Fibroblast of skin of left quadriceps (primary cell): ENCODE results near the gene NPIPA5.
"Not testable (repeated sequence)": the region's sequence is repeated elsewhere in the genome, so short reads cannot be mapped to it uniquely, and the experiment has no call there.

Source experiments
- DNase-seq, 2 experiments: peaks; one replicate each; pipeline ENCODE4 v3.0.0-alpha.2; 2013; ENCODE audit warnings: low read depth in 2 of 2

The NPIPA5 gene

DNA sequence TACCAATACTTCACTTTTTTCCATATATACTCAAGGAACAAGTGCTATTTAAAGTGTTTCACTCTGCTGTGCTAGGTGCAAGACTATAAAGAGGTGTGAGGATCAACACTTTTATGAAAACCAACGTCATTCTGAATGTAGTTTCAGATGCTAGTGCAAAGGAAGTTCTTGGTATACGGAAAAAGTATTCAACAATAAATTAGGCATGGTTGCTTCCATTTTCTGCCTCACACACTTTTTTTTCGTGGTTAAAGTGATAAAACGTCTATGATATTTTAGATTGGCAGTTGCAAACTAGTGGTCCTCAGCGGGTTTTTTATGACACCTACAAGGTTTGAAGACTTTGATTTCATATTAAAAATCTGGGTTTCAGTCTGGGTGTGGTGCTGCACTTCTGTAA is 11.8 kb upstream of the NPIPA5 start:
- not testable (repeated sequence) for DNase-seq

DNA sequence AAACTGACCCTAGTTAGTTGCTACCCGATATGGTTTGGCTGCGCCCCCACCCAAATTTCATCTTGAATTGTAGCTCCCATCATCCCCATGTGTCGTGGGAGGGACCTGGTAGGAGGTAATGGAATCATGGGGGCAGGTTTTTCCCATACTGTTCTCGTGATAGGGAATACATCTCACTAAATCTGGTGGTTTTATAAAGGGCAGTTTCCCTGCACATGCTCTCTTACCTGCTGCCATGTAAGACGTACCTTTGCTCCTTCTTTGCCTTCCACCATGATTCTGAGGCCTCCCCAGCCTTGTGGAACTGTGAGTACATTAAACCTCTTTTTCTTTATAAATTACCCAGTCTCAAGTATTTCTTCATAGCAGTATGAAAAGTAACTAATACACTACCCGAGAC is 10.0 kb upstream of the NPIPA5 start:
- DNase-seq: not testable (repeated sequence)

DNA sequence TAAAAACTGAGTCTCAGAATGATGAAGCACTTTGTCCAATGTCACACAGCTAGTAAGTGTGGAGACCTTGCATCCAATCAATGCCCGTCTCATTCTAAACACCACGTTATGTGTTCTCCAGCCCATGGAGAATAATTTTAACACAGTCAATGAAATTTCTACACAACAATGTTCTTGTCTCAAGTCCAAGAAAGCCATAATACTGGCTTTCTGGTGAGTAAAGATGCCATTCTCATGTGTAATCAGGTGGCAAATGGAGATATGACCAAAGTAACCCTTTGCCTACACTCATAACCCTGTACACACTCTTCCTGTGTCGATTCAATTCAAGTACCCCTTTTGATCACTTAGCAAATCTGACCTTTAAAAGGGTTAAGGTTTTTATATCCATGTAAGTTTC is 4.7 kb upstream of the NPIPA5 start:
- not testable (repeated sequence) for DNase-seq

DNA sequence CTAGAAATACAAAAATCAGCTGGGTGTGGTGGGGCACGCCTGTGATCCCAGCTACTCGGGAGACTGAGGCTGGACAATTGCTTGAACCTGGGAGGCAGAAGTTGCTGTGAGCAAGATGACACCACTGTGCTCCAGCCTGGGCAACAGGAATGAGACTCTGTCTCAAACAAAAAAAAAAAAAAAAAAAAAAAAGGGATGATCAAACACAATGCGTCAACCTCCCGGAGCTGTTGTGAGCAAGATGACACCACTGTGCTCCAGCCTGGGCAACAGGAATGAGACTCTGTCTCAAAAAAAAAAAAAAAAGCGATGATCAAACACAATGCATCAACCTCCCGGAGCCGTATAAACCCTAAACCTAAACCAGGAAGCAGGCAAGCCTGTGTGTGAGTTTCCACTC is 20.6 kb downstream of the NPIPA5 start:
- DNase-seq: not testable (repeated sequence)

DNA sequence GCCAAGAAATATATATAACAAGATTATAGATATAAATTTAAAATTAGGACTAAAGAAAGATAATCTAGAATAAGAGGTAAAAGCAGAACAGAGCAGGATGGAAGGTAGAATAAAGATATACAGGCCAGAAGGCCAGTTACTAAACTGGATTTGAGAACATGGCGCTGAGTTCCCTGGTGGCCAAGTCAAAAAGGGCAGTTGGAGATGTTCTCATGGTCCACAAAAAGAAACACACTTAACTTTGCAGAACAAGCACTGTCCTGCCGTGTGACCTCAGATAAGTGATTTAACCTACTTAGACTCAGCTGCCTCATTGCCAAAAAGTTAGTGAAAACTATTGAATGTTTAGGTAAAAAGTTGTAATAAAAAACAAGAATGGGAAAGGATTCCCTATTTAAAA is 23.2 kb downstream of the NPIPA5 start:
- DNase-seq: not testable (repeated sequence)

DNA sequence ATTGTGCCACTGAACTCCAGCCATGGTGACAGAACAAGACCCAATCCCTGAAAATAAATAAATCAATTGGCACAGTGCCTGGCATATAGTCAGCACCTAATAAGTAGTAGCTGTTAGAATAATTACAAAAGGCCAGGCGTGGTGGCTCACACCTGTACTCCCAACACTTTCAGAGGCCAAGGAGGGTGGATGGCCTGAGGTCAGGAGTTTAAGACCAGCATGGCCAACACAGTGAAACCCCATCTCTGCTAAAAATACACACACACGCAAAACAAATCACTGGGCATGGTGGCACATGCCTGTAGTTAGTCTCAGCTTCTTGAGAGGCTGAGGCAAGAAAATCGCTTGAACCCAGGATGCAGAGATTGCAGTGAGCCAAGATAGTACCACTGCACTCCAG is 25.2 kb downstream of the NPIPA5 start:
- not testable (repeated sequence) for DNase-seq

DNA sequence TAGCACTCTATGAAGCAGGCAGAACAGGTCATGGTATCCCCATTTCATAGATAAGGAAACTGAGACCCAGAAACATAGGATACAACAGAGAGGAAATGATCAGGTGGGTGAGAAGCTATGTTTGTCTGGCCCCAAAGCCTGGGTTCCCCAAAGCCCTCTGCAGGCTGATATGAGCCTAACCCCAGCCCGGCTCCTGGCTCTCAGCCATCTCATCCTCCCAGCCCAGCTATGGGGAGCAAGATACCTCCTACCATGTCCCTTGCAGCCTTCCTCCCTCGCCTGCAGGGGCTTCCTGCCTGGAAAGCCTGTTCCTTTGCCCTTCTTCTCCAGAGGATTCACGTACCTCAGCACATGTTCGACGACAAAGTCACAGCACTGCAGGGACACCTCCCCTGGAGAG is 26.3 kb downstream of the NPIPA5 start:
- not testable (repeated sequence) for DNase-seq

DNA sequence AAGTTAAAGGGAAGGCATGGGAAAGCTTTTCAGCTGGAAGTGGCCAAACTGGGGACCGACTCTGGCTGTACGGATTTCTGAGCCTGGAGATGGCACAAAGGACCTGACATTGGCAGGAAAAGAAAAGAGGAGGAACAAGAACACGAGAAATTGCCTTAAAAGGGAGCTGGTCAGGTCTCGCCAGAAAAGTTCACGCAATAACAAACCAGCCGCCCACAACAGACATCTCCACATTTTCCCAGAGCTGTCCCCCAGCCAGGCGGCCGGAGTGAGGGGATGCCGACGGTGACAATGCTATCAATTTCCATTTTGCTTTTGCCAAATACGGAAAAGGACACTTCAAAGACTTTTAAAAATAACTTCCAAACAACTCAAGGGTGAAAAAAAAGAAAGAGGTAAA is 26.8 kb downstream of the NPIPA5 start:
- not testable (repeated sequence) for DNase-seq

DNA sequence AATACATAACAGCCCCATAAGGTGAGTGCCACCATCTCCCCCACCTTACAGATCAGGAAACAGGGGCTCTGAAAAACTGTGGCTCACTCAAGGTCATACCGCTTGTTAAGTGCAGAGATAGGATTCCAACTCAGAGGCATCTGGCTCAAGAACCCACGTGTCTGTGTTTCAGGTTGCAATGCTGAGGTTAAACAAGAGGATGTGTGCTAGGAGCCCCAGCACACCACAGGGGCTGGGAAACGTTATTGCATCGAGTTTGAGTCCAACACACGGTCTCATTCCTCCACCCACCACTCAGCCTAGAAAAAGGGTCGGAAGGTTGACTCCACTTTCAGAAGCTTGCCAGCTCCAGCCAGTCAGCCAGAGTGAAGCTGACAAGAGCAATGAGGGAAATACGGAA is 29.4 kb downstream of the NPIPA5 start:
- not testable (repeated sequence) for DNase-seq

DNA sequence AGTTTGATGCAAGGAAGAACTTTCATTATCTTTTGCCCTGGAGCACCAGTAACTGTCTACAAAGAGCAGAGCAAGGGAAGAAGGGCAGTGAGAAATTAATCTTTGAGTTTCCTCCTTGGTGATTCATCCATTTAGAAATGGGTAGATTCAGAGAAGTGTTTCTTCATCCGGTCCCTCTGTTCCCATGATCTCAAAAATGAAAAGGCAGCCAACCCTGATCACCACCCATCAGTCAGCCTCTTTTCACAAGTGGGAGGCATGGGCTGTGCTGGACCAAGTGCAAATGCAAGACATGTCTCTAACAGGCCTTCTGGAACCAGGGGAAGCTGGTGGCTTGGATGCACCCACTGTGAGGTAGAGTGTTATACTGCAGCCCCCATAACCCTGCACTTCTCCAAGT is 35.8 kb downstream of the NPIPA5 start:
- DNase-seq: not testable (repeated sequence)

DNA sequence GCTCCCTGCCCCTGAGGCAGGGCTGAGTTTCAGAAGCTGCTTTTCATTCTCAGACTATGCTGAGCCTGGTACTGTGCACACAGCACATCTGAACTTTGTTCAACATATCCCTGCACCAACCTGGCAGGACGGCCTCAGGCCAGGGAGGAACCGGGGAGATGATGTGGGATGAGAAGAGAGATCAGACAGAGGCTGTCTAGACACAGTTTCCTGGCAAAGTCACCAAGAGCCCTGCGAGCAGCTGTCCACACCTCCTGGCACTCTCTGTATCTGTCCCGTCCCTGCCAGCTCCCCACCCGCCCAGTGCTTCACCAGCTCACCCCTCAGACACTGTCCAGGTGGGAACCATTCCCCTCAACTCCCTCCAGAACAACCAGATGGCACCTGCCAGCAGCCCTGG is 39.1 kb downstream of the NPIPA5 start:
- DNase-seq: not testable (repeated sequence)

DNA sequence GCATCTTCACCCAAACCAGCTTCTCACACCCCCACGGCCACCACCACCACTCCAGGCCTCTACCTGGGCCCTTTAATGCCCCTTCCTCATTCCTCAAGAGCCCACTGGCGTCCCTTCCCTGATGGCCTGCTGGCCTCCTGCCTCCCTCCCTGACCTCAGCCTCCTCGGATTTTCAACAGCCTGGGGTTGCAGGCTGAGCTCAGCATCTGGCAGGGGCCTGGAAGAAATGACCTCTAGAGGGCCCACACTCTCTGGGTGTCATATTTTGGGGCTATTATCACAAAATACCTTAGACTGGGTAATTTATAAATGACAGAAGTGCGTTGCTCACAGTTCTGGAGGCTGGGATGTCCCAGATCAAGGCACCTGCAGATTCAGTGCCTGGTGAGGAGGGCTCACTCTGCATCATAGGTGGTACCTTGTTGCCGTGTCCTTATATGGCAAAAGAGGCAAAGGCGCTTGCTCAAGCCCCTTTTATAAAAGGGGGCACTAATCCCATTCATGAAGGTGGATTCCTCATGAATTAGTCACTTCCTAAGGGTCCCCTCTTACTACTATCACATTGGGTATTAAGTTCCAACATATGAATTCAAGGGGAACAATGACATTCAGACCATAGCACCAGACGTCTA is 40.0 kb downstream of the NPIPA5 start:
- not testable (repeated sequence) for DNase-seq

DNA sequence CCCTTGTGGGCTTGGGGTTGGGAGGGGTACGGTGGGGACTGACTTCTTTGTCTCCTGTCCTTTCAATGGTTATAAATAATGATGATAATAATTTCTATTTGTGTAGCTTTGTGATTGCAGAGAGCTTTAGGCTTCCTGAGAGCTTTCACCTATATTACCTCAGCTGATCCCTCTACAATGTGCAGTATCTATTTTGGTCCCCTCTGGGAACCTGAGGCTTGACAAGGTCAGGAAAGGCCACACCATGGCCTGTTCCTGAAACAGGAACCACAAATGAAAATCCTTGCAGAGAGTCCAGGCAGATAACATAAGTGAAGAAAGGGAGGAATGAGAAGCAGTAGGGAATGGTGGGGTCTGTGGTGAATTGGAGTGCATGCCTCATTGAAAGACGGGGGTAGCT is 42.5 kb downstream of the NPIPA5 start:
- not testable (repeated sequence) for DNase-seq

DNA sequence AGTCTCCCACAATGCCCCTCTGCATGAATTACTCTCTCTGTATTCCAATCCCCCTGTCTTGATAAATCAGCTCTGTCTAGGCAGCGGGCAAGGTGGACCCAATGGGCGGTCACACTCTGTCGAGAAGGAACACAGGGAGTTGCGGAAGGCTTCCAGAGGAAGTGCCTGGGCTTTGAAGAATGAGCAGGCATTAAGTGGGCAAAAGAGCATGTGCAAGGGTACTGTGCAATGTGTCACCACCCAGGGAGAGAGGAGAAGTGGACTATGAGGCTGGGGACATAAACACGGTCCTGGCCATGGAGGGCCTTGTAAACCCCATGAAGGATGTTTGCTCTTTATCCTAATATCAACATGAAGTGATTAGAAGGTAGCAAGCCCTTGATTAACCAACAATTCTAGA is 44.1 kb downstream of the NPIPA5 start:
- not testable (repeated sequence) for DNase-seq

DNA sequence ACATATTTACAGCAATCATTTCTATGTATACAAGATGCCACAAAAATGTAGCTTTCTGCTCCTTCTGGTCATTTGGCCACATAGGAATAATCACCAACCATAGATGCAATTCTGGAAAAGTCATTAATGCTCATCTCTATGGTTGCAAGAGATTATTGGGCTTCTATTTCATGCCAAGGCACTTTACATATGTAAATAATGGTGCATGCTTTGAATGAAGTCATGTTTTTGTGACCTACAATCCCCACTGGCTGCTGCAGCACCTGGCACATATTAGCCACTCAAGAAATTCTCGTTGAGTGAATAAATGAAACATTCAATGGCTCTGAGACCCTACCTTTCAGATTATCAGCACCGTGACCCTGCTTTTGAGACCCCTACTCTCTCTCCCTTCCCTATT is 47.1 kb downstream of the NPIPA5 start:
- DNase-seq: not testable (repeated sequence)

DNA sequence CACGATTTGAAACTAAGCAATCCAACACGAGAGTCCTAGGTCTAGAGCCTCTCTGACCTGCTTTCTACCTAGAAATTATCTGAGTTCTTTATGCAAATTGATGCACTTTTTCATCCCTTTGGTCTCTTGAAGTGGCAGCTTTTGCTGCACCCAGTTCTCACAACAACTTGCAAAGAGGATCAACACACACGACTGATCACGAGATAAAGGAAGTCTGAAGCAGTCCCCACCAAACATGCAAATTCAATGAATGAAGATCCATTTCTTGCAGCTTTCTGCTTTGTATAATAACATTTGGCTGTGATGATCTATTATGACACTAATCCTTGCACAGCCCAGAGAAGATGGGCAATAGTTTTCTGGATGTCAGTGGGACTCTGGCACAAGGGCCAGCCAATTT is 53.1 kb downstream of the NPIPA5 start:
- not testable (repeated sequence) for DNase-seq

DNA sequence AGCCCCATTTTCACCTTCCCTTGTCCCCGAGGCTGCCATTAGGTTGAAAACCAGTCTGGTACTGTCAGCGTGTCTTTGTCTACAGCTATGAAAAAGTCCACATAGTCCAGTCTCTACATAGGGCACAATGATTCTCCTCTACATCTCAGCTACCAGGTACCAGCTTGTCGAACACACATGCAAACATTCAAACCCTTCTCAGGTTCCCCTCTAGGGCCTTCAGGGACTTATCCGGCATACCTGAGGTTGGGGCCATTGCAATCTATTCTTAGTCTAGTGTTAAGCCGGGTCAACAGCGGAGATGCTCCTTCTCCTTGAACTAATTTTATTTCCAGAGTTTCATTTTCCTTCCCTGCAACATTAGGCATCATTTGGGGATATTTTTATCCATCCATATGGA is 54.7 kb downstream of the NPIPA5 start:
- DNase-seq: not testable (repeated sequence)

DNA sequence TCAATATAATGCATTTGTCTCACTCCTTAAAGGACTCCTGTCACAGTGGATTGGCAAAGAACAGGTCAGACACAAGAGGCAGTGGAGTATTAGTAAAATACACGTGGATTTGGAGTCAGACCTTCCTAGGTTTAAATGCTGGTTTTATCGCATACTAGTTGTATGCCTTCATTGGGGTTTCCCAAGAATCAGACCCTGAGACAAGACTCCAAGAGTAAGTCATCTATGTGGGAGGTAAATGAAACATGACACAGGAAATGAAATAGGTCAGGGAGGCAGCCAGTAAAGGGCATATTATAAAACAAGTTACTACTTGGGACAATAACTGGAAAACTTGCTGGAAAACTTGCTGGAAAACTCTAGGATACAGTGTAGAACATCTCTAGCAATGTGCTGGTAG is 56.9 kb downstream of the NPIPA5 start:
- not testable (repeated sequence) for DNase-seq

DNA sequence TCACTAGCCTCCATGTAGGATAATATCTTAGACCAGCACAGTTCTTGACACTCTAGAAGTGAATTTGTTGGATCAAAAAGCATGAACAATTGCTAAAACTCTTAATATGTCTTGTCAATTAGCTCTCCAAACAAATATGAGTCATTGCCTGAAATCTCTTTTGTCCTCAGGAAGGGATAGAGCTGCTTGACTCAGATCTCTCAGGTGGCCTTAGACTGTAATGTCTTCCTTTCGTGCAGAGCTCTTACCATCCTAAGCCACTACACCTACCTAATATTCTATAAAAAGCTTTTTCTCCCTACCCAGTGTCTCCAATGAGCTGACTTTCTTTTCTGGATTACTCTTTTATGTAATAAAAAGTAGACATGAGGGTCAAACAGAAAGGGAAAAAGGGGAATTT is 63.5 kb downstream of the NPIPA5 start:
- not testable (repeated sequence) for DNase-seq
